Medulla oblongata (tissue), 1 donor: ENCODE results near the gene ACTN4.
"Not testable (repeated sequence)": the region's sequence is repeated elsewhere in the genome, so short reads cannot be mapped to it uniquely, and the experiment has no call there.

Experiments
- DNase-seq: peaks from one replicate; pipeline ENCODE4 v3.0.0-alpha.2; 2015; ENCODE audit errors: extremely low spot score

Gene ACTN4

DNA sequence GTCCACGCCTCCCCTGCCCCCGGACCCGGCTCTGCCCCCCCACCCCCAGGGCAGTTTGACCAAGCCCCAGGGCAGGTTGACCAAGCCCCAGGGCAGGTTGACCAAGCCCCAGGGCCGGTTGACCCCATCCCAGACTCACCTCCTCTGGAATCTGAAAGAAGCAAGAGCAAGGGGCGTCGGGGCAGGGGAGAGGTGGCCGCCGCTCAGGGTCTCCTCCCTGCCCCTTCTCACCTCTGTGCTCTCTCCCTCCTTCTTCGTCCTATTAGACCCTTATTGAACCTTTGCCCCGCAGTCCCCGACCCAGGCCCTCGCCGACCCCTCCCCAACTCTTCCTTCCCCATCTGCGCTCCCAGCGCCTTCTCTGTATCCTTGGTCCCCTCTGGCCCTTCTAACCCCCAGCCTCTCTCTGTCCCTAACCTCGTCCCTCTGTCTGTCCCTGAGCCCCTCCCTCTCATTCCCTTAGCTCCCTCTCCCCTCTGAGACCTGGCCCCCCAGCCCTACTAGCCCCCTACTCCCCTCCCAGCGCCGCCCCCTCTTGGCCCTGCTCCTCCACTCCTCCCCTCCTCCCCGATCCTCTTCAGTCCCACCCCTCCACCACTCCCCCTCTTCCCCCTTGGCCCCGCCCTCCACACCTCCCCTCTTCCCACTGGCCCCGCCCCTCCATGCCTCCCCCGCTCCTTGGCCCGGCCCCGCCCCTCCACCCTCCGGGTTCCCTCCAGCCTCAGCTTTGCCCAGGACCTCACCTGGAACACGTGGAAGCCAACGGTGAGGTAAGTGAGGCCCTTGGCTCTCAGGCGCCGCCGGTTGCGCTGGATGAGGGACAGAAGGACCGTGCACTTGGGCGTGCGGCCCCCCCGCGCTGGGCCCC is 89.2 kb downstream of the ACTN4 start:
- DNase-seq: no peak

DNA sequence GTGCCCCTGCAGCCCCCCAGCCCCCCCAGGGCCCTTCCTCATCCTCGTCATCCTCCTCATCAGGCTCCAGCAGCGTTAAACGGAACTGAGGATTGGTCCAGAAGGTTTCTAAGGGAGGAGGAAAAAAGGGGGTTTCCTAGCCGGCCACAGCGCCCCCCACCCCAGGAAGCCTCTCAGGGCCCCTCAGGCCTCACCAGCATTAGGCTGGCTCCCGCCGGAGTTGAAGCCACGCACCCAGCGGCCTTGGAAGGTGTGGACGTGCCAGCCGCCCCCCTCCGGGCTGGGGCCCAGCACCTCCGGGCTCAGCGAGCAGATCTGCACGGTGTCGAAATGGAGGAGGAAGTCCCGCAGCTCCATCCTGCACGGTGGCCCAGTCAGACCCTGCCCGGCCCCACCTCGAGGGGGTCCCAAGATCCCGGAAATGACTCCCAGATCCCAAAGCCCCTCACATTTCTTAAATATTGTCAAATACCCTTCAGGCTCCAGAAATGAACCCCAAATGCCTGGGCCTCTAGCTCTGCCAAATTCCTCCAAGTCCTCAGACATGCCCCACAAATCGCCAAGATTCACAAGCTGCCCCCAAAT is 89.9 kb downstream of the ACTN4 start:
- DNase-seq: no peak

DNA sequence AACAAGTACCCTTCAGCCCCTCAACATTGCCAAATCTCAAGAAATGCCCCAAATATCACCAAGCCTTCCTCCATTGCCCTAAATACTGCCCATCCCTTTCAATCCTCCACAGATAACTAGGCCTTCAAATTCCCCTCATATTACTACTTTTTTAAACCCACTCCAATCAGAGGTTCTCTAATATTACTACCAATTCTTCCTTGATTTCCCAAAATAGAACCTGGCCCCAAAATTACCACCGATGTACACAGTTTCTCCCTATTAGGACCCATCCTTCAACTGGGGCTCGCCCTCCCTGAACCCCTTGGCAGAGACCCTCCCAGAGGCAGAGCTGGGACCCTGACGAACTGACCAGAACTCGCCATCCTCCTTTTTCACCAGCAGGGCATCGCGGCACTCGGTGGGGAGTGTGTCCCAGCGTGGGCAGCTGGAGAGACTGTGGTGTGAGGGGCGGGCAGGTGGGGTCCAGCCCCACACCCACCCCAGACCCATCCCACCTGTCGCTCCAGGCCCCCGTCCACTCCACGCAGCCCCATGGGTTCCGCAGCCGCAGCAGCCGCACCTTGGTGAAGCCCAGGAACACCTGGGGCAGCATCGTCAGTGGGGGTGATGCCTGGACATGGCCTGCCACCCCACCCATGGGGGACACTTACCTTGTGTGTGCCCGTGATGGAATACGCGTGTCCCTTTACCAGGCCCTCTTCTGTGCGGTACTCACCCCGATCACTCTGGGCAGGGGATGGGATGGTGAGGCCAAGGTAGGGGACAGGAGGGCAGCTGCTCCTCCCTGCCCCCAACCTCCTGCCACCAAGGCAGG is 90.7 kb downstream of the ACTN4 start:
- DNase-seq: no peak

DNA sequence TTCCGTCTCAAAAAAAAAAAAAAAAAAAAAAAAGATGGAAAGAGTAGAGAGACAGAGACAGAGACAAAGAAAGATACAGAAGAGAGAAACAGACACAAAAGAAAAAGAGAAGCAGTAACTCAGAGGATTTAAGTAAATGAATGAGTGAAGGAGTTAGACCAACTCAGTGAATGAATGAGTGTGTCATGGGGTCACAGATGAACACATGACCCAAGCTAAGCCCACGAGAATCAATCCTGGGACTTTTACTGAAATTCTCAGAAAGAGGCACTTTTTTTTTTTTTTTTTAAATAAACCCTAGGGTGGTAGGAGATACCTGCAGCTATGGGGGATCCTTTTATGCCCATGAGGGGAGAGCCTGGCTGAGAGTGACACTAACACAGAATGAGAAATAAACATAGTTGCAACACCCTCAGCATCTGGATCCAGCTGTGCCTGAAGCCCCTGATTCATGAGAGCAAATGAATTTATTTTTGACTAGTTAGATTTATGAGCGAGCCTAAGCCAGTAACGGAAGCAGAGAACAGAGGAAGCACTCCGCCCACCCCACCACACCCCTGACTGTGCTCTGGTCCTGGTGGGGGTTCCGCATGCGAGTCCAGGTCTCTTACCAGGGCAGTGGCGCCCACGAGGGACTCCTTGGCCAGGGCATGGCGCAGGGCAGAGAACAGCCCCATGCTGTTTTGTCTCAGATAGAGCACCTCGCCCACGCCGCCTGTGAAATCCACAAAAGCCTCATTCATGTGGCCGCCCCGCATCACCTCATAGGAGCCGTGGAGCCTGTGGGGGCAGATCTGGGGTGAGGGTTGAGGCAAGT is 92.2 kb downstream of the ACTN4 start:
- no peak for DNase-seq

DNA sequence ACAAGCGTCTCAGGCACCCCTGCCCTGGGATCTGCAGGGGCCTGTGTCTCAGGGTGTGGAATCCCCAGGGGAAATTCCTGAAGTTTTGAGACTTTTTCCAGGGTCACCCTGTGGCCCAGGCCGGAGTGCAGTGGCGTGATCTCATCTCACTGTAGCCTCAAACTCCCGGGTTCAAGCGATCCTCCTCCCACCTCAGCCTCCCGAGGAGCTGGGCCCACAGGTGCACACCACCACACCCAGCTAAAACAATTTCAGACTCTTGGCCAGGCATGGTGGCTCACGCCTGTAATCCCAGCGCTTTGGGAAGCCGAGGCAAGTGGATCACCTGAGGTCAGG is 92.8 kb downstream of the ACTN4 start:
- DNase-seq: no peak

DNA sequence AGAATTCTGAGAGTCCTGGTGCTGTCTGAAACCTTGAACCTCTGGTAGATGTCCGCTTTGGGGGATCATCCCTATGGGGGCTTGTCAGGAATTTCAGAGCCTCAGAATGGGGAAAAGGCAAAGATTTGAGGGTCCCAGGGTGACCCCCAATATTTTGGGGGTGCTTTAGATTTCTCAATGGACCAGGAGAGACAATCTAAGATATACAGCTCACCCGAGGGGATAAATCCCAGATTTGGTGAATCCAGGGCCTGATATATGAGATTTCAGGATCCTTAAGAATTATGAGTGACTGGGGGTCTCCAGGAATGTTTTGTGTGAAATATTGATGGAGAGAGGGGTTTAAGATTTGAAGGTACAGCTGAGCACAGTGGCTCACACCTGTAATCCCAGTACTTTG is 93.5 kb downstream of the ACTN4 start:
- DNase-seq: no peak

DNA sequence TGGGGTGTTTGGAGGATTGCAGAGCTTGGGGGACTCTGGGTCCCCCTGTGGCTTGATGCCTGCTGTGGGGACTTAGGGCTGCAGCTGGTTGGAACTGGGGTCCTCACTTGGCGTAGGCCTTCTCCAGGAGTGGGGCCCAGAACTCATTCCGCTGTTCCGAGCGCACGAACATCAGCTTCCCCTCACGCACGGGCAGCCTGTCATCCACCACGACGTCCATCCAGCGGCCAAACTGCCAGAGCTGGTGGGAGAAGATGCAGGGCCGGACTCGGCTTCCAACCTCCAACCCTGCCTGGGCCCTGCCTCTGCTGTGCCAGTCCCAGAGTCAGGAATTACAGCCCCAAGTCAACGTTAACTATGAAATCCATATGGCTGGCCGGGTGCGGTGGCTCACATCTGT is 94.2 kb downstream of the ACTN4 start:
- no peak for DNase-seq

DNA sequence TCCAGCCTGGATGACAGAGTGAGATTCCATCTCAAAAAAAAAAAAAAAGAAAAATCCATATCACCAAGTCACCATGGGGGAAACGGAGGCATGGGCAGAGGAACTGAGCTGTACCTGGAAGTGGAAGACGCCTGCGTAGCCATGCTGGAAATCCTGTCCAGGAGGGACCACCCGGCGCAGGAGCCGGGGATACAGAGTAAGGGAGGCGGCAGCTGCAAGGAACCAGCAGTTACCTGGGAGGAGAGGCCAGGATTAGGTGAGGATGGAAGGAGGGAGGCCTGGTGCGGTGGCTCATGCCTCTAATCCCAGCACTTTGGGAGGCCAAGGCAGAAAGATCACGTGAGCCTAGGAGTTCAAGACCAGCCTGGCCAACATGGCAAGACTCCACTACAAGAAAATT is 94.8 kb downstream of the ACTN4 start:
- DNase-seq: no peak

DNA sequence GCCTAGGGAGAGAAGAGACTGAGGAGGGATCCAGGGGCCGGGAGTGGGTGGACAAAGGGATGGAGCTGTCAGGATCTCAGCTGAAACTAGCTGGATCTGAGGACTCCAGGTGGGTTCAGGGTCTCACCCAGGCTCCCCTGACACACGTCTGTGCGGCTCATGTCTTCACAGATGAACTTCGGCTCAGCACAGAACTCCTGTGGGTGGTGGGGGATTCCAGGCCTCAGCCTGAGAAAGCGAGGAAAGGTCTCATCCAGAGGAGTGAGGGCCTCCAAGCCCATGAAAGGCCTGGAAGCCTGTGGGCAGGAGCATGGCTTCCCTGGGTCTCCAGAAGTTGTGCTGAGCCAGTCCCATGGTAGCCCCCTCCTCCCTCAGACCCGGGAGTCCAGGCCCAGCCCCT is 95.5 kb downstream of the ACTN4 start:
- no peak for DNase-seq

DNA sequence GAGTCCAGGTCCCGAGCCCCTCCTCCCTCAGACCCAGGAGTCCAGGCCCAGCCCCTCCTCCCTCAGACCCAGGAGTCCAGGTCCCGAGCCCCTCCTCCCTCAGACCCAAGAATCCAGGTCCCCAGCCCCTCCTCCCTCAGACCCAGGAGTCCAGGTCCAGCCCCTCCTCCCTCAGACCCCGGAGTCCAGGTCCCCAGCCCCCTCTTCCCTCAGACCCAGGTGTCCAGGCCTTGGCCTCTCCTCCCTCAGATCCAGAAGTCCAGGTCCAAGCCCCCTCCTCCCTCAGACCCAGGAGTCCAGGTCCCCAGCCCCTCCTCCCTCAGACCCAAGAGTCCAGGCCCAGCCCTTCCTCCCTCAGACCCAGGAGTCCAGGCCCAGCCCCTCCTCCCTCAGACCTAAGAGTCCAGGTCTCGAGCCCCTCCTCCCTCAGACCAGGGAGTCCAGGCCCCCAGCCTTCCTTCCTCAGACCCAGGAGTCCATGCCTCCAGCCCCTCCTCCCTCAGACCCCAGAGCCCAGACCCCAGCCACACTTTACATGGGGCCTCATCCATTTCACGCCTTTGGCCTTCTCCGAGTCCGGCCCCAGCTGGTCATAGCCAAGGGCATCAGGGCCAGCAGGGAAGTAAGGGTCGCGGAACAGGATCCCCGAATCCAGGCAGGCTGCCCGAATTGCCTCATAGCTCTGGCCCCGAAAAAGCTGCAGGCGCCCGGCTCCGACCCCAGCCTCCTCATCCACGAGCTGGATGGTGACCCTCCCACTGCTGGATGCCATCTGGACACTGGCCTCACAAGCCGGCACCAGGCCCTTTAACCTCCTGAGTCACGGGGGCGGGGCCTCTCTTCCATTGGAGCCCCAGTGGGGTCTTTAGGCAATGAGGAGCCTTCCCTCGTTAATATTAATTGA is 96.2 kb downstream of the ACTN4 start:
- DNase-seq: no peak

DNA sequence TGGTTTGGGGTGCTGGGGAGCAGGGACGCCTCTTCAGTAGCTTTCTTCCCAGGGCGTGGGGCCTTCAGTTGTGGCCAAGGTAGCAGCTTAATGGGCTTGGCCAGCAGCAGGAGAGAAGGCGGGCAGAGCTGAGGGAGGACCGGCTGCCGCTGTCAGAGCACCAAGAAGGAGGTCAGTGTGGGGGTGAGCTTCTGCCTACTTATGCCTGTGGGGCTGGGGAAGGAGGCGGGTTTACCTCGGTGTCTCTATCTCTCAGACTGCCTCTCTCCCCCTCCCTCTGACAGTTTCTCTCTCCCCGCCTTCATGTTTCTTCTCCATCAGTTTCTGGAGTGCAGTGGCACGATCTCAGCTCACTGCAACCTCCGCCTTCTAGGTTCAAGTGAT is 96.8 kb downstream of the ACTN4 start, which contains the start of gene CAPN12:
Gene CAPN12 (minus strand): TSS at position 177 of the 384 bp plus-strand sequence. CDS start 309 bp downstream, outside the sequence.
- no peak for DNase-seq

DNA sequence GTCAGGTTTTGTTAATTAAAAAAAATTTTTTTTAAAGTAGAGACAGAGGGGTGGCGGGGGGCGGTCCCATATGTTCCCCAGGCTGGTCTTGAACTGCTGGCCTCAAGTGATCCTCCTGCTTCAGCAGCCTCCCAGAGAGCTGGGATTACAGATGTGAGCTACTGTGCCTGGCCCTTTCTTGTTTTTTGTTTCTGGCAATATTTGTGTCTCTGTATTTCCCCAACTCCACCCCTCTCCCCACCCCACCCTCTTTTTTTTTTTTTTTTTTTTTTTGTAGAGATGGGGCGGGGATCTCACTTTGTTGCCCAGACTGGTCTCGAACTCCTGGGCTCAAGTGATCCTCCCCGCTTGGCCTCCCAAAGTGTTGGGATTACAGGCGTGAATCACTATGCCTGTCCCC is 97.4 kb downstream of the ACTN4 start:
- no peak for DNase-seq

DNA sequence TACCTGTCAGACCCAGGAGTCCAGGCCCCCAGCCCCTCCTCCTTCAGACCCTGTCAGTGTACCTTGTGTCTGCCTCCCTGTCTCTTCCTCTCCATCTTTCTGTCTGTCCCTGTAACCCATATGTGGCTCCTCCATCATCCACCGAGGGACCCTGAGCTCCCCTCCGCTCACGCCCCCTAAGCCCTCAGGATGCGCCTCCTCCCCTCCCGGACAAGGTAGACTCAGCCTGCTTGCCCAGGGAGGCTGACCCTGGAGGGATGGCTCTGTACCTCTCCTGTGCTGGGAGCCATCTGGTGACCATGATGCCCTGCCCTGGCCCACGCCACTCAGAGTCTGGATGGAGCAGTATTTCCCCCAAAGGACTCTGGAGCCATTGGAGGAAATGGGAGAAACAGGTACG is 97.9 kb downstream of the ACTN4 start:
- no peak for DNase-seq

DNA sequence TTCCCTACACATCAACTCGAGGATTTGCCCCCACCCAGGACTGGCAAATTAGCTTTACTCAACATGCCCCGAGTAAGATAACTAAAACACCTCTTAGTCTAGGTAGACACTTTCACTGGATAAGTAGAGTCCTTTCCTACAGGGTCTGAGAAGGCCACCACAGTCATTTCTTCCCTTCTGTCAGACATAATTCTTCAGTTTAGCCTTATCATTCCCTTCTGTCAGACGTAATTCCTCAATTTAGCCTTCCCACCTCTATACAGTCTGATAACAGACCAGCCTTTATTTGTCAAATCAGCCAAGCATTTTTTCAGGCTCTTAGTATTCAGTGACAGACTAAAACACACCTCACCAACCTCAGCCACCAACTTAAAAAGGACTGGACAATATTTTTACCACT is 106.3 kb downstream of the ACTN4 start:
- DNase-seq: not testable (repeated sequence)

DNA sequence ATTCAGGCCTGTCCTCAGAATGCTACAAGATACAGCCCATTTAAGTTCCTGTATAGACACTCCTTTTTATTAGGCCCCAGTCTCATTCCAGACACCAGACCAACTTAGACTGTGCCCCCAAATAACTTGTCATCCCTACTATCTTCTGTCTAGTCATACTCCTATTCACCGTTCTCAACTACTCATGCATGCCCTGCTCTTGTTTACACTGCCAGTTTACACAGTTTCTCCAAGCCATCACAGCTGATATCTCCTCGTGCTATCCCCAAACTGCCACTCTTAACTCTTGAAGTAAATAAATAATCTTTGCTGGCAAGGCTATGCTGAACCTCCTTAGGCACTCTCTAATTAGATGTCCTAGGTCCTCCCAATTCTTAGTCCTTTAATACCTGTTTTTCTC is 106.7 kb downstream of the ACTN4 start:
- DNase-seq: not testable (repeated sequence)

DNA sequence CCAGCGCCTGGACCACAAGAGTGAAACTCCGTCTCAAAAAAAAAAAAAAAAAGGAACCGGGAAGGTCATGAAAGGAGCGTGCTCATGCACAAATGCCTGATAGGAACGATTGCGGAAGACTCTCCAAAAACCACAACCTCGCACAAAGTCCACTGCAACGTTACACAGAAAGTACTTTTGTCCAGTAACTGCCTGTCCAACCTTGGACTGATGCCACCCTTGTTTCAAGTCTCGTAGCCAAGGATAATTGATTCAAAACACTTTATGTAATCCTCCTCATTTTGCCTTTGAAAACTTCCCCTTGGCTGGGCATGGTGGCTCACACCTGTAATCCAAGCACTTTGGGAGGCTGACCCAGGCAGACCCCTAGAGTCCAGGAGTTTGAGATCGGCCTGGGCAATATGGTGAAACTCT is 112.1 kb downstream of the ACTN4 start:
- peak; percentile 34 for DNase-seq

DNA sequence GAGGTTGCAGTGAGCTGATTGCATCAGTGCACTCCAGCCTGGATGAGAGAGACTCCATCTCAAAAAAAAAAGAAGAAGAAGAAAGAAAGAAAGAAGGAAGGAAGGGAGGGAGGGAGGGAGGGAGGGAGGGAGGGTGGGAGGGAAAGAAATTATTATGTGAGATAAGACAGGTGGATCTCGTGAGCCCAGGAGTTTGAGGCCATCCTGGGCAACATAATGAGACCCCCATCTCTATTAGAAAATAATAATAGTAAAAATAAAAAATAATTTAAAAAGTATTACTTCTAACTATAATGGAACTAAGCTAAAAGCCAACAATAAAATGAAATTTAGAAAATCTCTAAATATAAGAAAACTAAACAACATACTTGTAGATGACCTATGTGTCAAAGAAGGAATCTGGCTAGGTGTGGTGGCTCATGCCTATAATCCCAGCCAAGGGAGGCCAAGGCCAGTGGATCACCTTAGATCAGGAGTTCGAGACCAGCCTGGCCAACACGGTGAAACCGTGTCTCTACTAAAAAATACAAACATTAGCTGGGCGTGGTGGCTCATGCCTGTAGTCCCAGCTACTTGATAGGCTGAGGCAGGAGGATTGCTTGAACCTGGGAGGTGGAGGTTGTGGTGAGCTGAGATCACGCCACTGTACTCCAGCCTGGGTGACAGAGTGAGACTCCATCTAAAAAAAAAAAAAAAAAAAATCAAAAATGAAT is 113.5 kb downstream of the ACTN4 start:
- not testable (repeated sequence) for DNase-seq

DNA sequence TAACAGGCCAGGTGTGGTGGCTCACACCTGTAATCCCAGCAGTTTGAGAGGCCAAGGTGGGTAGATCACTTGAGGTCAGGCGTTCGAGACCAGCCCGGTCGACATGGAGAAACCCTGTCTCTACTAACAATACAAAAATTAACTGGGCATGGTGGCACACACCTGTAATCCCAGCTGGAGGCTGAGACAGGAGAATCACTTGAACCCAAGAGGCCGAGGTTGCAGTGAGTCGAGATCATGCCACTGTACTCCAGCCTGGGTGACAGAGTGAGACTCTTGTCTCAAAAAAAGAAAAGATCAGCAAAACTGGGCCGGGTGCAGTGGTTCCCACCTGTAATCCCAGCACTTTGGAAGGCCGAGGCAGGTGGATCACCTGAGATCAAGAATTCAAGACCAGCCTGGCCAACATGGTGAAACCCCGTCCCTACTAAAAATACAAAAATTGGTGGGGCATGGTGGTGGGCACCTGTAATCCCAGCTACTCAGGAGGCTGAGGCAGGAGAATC is 114.5 kb downstream of the ACTN4 start:
- not testable (repeated sequence) for DNase-seq

DNA sequence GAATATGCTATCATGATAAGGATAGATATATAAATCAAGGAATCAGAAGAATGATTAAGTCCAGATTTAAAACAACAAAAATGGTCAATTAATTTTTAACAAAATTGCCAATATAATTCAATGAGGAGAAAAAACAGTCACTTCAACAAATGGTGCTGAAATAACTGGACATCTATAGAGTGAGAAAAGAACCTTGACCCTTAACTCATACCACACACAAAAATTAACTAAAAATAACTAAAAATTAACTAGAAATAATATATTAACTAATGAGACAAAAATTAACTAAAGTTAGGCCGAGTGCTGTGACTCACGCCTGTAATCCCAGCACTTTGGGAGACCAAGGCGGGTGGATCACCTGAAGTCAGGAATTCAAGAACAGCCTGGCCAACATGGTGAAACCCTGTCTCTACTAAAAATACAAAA is 116.4 kb downstream of the ACTN4 start:
- no peak for DNase-seq

DNA sequence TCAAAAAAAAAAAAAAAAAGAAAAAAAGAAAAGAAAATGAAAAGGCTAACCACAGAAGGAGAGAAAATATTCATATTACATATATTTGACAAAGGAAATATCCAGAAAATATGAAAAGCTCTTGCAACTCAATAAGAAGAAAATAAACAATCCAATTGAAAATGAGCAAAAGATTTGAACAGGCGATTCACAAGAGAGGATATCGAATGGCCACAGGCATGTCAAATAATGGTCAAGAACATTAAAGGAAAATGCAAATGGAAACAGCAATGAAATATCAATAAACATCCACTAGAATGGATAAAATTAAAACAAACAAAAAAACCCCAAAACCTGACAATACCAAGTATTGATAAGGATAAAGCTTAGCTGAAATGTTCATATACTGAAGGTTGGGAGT is 117.8 kb downstream of the ACTN4 start:
- no peak for DNase-seq
